CD4-positive, alpha-beta T cell (primary cell): ENCODE data around the gene GRID2. TPM values are rescaled to one million over a fixed set of nuclear protein-coding genes. Genes with fewer than 3 reads are reported as not detected.

Experiments used
- ATAC-seq: fragments of 200-7000 bp; cut with Tn5 transposase; one replicate; pipeline ENCODE4 v1.10.0; 2022; ENCODE audit warnings: mild to moderate bottlenecking; ENCODE audit not compliant: poor library complexity
- CTCF ChIA-PET: fragments of 350-600 bp; sonication (Branson Sonifier 250); formaldehyde crosslinking; loops from one replicate; lab custom pipeline; 2021; ENCODE audit warnings: antibody characterized with exemption, inconsistent platforms; lab: Charles Lee
- POLR2A ChIA-PET: fragments of 350-600 bp; sonication (Branson Sonifier 250); formaldehyde crosslinking; loops from one replicate; lab custom pipeline; 2021; ENCODE audit warnings: antibody characterized with exemption, inconsistent platforms; lab: Charles Lee
- DNase-seq, 14 experiments: peaks; one replicate each; pipeline ENCODE4 v3.0.0-alpha.2; 2013 to 2020; ENCODE audit warnings: mixed read lengths in 2 of 14
- H3K27ac ChIP-seq, 2 donors: one replicate each; pipeline versions ENCODE4 v1.5.1 to v1.7.0; 2013; ENCODE audit warnings: low read length in 2 of 2, low read depth in 1 of 2, mild to moderate bottlenecking in 1 of 2
- H3K27me3 ChIP-seq, 2 experiments: 1 replicate in 1 of 2; 2 replicates in 1 of 2; pipeline versions ENCODE4 v1.6.1 to v1.7.0; 2013; ENCODE audit warnings: low read length in 2 of 2, control low read depth in 1 of 2, mild to moderate bottlenecking in 1 of 2, moderate library complexity in 1 of 2; ENCODE audit not compliant: insufficient read depth in 2 of 2, control insufficient read depth in 1 of 2
- H3K36me3 ChIP-seq: one replicate; pipeline ENCODE4 v1.6.1; 2013; ENCODE audit warnings: low read length, control low read depth; ENCODE audit not compliant: insufficient read depth
- H3K4me1 ChIP-seq: one replicate; pipeline ENCODE4 v1.6.1; 2013; ENCODE audit warnings: low read length, control low read depth; ENCODE audit not compliant: insufficient read depth
- H3K4me3 ChIP-seq: one replicate; pipeline ENCODE4 v1.5.1; 2013; ENCODE audit warnings: mild to moderate bottlenecking, low read length, moderate library complexity
- H3K9me3 ChIP-seq, 2 experiments: 1 replicate in 1 of 2; 2 replicates in 1 of 2; pipeline versions ENCODE4 v1.6.1 to v1.7.0; 2013; ENCODE audit warnings: low read length in 2 of 2, mild to moderate bottlenecking in 2 of 2, control low read depth in 1 of 2, moderate library complexity in 1 of 2; ENCODE audit not compliant: control insufficient read depth in 1 of 2, insufficient read depth in 1 of 2
- H3K27ac Mint-ChIP-seq: one replicate; pipeline ENCODE4 v1.8.0; 2020; ENCODE audit warnings: mixed read lengths
- H3K27me3 Mint-ChIP-seq: one replicate; pipeline ENCODE4 v1.8.0; 2021; ENCODE audit warnings: mixed read lengths
- H3K36me3 Mint-ChIP-seq: one replicate; pipeline ENCODE4 v1.8.0; 2021; ENCODE audit warnings: low read depth, mixed read lengths
- H3K4me1 Mint-ChIP-seq: one replicate; pipeline ENCODE4 v1.8.0; 2021; ENCODE audit warnings: low read depth, mixed read lengths
- H3K4me3 Mint-ChIP-seq: one replicate; pipeline ENCODE4 v1.8.0; 2020; ENCODE audit warnings: mild to moderate bottlenecking, mixed read lengths
- H3K9me3 Mint-ChIP-seq: one replicate; pipeline ENCODE4 v1.8.0; 2020; ENCODE audit warnings: mixed read lengths
- intact Hi-C, 2 experiments: fragments of 100-400 bp; cut with DNase I in 1 of 2; cut with micrococcal nuclease in 1 of 2; formaldehyde crosslinking; loops; one replicate each; pipeline versions ENCODE4 v1.15.1 to v1.9.0; 2023 to 2025; cut with DNase I, micrococcal nuclease
- total RNA-seq, 174 experiments: library from RNA in 2 of 174; stranded (reverse) in 2 of 174; gene quantifications; one replicate each; pipeline ENCODE4 v1.2.3 and lab custom pipeline; 2021 to 2026
- TF ChIP-seq, protein P1 (sequence below): fragments of 200-600 bp; IDR thresholded peaks from one replicate; pipeline ENCODE4 v1.8.0; 2022; ENCODE audit warnings: antibody characterized with exemption, mild to moderate bottlenecking

The GRID2 gene
- total RNA-seq, 2 experiments from 2014 or later = not detected

DNA sequence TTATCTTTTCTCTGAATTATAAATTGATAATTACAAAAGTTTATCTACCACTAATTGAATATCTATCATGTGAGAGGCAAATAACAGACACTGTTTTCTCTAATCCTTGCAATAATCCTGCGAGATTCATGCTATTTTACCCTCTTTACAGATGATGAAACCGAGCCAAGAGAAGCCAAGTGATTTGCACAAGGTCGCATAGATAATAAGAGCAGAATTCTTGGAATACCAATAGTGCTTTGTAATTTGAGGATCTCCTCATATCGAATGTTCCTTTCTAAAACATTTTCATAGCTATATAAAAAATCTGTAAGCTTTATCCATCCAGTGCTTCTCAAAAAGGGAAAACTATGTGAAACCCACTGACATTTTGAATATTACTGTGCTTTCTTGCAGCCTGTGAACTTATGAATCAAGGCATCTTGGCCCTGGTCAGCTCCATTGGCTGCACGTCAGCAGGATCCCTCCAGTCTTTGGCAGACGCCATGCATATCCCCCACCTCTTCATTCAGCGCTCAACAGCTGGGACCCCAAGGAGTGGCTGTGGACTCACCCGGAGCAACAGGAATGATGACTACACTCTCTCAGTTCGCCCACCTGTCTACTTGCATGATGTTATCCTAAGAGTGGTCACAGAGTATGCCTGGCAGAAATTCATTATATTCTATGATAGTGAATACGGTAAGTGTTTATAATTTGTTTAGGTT lies 781.0 kb downstream of the GRID2 start:
- no peak for DNase-seq
- Mint-ChIP-seq H3K4me3 (no peak overlapping the region), H3K27ac (no peak overlapping the region), H3K27me3 (no peaks in the 10 kb centered on the region), H3K9me3 (peaks cover 7% of the 10 kb centered on the region), H3K4me1 (no peaks in the 10 kb centered on the region), H3K36me3 (no peaks in the 10 kb centered on the region)
- intact Hi-C loops = no loop called here
- TF ChIP-seq, protein P1, sequence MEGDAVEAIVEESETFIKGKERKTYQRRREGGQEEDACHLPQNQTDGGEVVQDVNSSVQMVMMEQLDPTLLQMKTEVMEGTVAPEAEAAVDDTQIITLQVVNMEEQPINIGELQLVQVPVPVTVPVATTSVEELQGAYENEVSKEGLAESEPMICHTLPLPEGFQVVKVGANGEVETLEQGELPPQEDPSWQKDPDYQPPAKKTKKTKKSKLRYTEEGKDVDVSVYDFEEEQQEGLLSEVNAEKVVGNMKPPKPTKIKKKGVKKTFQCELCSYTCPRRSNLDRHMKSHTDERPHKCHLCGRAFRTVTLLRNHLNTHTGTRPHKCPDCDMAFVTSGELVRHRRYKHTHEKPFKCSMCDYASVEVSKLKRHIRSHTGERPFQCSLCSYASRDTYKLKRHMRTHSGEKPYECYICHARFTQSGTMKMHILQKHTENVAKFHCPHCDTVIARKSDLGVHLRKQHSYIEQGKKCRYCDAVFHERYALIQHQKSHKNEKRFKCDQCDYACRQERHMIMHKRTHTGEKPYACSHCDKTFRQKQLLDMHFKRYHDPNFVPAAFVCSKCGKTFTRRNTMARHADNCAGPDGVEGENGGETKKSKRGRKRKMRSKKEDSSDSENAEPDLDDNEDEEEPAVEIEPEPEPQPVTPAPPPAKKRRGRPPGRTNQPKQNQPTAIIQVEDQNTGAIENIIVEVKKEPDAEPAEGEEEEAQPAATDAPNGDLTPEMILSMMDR = no peak
- H3K9me3 ChIP-seq = no peaks in the 10 kb centered on the region
- POLR2A ChIA-PET = no interaction called here
- CTCF ChIA-PET = no interaction called here
- no peak for ATAC-seq
- no peak overlapping the region for H3K27ac ChIP-seq
- no peaks in the 10 kb centered on the region for H3K27me3 ChIP-seq
- no peaks in the 10 kb centered on the region for H3K36me3 ChIP-seq
- H3K4me1 ChIP-seq = no peaks in the 10 kb centered on the region
- no peak overlapping the region for H3K4me3 ChIP-seq

DNA sequence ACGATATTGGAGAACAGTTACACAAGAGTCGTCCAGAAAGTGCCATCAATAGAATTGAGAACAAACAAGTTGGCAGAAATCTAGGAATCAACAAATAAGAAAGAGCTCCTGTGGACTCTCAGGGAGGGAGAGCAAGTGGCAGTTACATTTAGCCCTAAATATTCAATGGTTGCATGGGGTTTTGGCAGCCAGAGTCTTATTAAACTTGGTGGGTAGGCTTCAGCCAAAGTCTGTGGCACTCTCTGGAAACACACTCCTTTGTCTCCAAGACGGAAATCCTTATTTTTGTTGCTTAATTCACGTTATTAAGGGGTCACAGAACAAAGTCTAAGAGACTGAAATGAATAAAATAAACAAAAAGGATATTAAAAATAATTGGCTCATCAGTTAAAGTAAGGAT lies 782.6 kb downstream of the GRID2 start:
- Histone ChIP-seq H3K9me3 (no peaks in the 10 kb centered on the region), H3K27ac (no peak overlapping the region), H3K27me3 (no peaks in the 10 kb centered on the region), H3K36me3 (no peaks in the 10 kb centered on the region), H3K4me1 (no peaks in the 10 kb centered on the region), H3K4me3 (no peak overlapping the region)
- Mint-ChIP-seq H3K4me3 (no peak overlapping the region), H3K27ac (no peak overlapping the region), H3K4me1 (no peaks in the 10 kb centered on the region), H3K9me3 (peaks cover 7% of the 10 kb centered on the region), H3K36me3 (no peaks in the 10 kb centered on the region), H3K27me3 (no peaks in the 10 kb centered on the region)
- no peak for ATAC-seq
- intact Hi-C loops = no loop called here
- CTCF ChIA-PET = no interaction called here
- POLR2A ChIA-PET = no interaction called here
- DNase-seq = no peak
- TF ChIP-seq, protein P1 = no peak

DNA sequence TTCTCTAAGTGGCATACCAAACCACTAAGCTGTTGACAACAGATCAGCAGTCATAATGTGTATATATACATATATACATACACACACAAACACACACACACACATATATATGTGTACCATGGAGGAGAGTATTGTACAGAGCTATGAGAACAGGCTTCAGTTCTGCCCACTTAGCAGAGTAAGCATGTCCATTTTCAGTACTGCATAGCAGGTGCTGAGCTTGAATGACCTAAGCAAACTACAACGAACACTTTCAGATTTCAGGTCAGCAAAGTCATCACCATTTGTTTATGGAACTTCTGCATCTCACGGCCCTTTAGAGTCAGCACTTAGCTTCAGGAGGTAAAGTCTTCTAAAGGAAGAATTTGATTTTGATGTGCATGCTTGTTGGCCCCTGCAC lies 789.0 kb downstream of the GRID2 start:
- Histone ChIP-seq H3K27me3 (no peaks in the 10 kb centered on the region), H3K27ac (no peak overlapping the region), H3K36me3 (no peaks in the 10 kb centered on the region), H3K9me3 (no peaks in the 10 kb centered on the region), H3K4me1 (no peaks in the 10 kb centered on the region), H3K4me3 (no peak overlapping the region)
- no peak for ATAC-seq
- intact Hi-C loops = no loop called here
- no peak for DNase-seq
- Mint-ChIP-seq H3K4me3 (no peak overlapping the region), H3K27ac (no peak overlapping the region), H3K4me1 (no peaks in the 10 kb centered on the region), H3K36me3 (no peaks in the 10 kb centered on the region), H3K27me3 (no peaks in the 10 kb centered on the region), H3K9me3 (peaks cover 10% of the 10 kb centered on the region)
- ChIA-PET CTCF (no interaction called here), POLR2A (no interaction called here)
- TF ChIP-seq, protein P1 = no peak
